GM23338 (cell line): ENCODE measurements around the gene EFHD2. TPM values are rescaled to one million over a fixed set of nuclear protein-coding genes. Genes with fewer than 3 reads are reported as not detected.

ENCODE experiments used
- ATAC-seq: fragments of 200-7000 bp; cut with Tn5 transposase; 3 replicates; pipeline ENCODE4 v1.9.1; 2020
- DNase-seq: peaks from one replicate; pipeline ENCODE4 v3.0.0-alpha.2; 2015; ENCODE audit warnings: low spot score
- H2AFZ ChIP-seq: fragments of 200-600 bp; sonication (generic); 2 replicates; pipeline ENCODE4 v1.8.0; 2016; ENCODE audit warnings: antibody characterized with exemption, mild to moderate bottlenecking, moderate library complexity
- H3F3A ChIP-seq: fragments of 200-600 bp; sonication (generic); replicated peaks from 2 replicates; pipeline ENCODE4 v1.8.0; 2017; ENCODE audit warnings: antibody characterized with exemption, mixed run types, low read depth
- H3K27ac ChIP-seq: fragments of 200-600 bp; sonication (generic); 2 replicates; pipeline ENCODE4 v1.6.1; 2016; ENCODE audit warnings: low read depth
- H3K27me3 ChIP-seq: fragments of 200-600 bp; sonication (generic); 2 replicates; pipeline ENCODE4 v1.8.0; 2016; ENCODE audit warnings: mild to moderate bottlenecking, mixed run types, moderate library complexity; ENCODE audit not compliant: insufficient read depth
- H3K36me3 ChIP-seq: fragments of 200-600 bp; sonication (generic); 2 replicates; pipeline ENCODE4 v1.8.0; 2016; ENCODE audit warnings: mild to moderate bottlenecking; ENCODE audit not compliant: insufficient read depth
- H3K4me1 ChIP-seq: fragments of 200-600 bp; sonication (generic); 2 replicates; pipeline ENCODE4 v1.8.0; 2016; ENCODE audit warnings: mild to moderate bottlenecking, moderate library complexity; ENCODE audit not compliant: insufficient read depth
- H3K4me2 ChIP-seq: fragments of 200-600 bp; sonication (generic); 2 replicates; pipeline ENCODE4 v1.7.1; 2017; ENCODE audit warnings: mixed run types
- H3K4me3 ChIP-seq: fragments of 200-600 bp; sonication (generic); 2 replicates; pipeline ENCODE4 v1.6.1; 2016; ENCODE audit warnings: mixed run types
- H3K79me2 ChIP-seq: fragments of 200-600 bp; sonication (generic); replicated peaks from 2 replicates; pipeline ENCODE4 v1.8.0; 2017; ENCODE audit warnings: mild to moderate bottlenecking; ENCODE audit not compliant: insufficient read depth
- H3K9me2 ChIP-seq: fragments of 200-600 bp; sonication (generic); 2 replicates; pipeline ENCODE4 v1.8.0; 2017; ENCODE audit not compliant: insufficient read depth
- H4K20me1 ChIP-seq: fragments of 200-600 bp; sonication (generic); replicated peaks from 2 replicates; pipeline ENCODE4 v1.8.0; 2017; ENCODE audit warnings: mild to moderate bottlenecking; ENCODE audit not compliant: insufficient read depth
- H3K27ac Mint-ChIP-seq: 2 replicates; pipeline ENCODE4 v1.8.0; 2020; ENCODE audit warnings: inconsistent platforms, mild to moderate bottlenecking, moderate library complexity, mixed read lengths
- H3K27me3 Mint-ChIP-seq: 3 replicates; pipeline ENCODE4 v1.8.0; 2022; ENCODE audit warnings: low read depth, mild to moderate bottlenecking, moderate library complexity, mixed read lengths, inconsistent platforms; ENCODE audit not compliant: insufficient read depth, poor library complexity
- H3K36me3 Mint-ChIP-seq: 3 replicates; pipeline ENCODE4 v1.8.0; 2021; ENCODE audit warnings: low read depth, mild to moderate bottlenecking, inconsistent platforms, moderate library complexity, mixed read lengths
- H3K4me1 Mint-ChIP-seq: 3 replicates; pipeline ENCODE4 v1.8.0; 2020; ENCODE audit warnings: mild to moderate bottlenecking, inconsistent platforms, mixed read lengths
- H3K4me3 Mint-ChIP-seq: 3 replicates; pipeline ENCODE4 v1.8.0; 2021; ENCODE audit warnings: moderate library complexity, mild to moderate bottlenecking, inconsistent platforms, mixed read lengths
- H3K9me3 Mint-ChIP-seq: 3 replicates; pipeline ENCODE4 v1.8.0; 2020; ENCODE audit warnings: moderate library complexity, mild to moderate bottlenecking, inconsistent platforms, mixed read lengths
- CREB1 ChIP-seq: fragments of 250-450 bp; sonication (Bioruptor Pico); IDR thresholded peaks from 2 replicates; pipeline ENCODE4 v1.5.0; 2020; ENCODE audit warnings: low read depth, mild to moderate bottlenecking, moderate library complexity
- CTCF ChIP-seq, 2 experiments: fragments of 200-600 bp in 1 of 2; sonication (generic) in 1 of 2; conservative IDR thresholded peaks; 2 replicates each; pipeline versions ENCODE4 v1.5.1 to v1.6.1; 2016 to 2017; ENCODE audit warnings: antibody characterized with exemption in 2 of 2, low read depth in 2 of 2, mild to moderate bottlenecking in 2 of 2, moderate library complexity in 1 of 2
- ETS1 ChIP-seq: IDR thresholded peaks from 2 replicates; pipeline ENCODE4 v1.6.1; 2016; ENCODE audit warnings: antibody characterized with exemption
- EZH2 ChIP-seq: fragments of 200-600 bp; sonication (generic); IDR thresholded peaks from one replicate; pipeline ENCODE4 v1.8.0; 2017; ENCODE audit warnings: antibody characterized with exemption, mild to moderate bottlenecking, low read depth; ENCODE audit not compliant: unreplicated experiment
- EZH2phosphoT487 ChIP-seq: fragments of 200-600 bp; sonication (generic); IDR thresholded peaks from one replicate; pipeline ENCODE4 v1.8.1; 2018; ENCODE audit warnings: antibody characterized with exemption; ENCODE audit not compliant: unreplicated experiment
- JUNB ChIP-seq: IDR thresholded peaks from one replicate; pipeline ENCODE4 v1.6.1; 2016; ENCODE audit warnings: antibody characterized with exemption; ENCODE audit not compliant: unreplicated experiment
- NANOG ChIP-seq: IDR thresholded peaks from 2 replicates; pipeline ENCODE4 v1.6.1; 2016; ENCODE audit warnings: antibody characterized with exemption, borderline replicate concordance
- POLR2AphosphoS5 ChIP-seq: IDR thresholded peaks from 2 replicates; pipeline ENCODE4 v1.6.1; 2016; ENCODE audit warnings: antibody characterized with exemption, low read depth
- REST ChIP-seq: IDR thresholded peaks from one replicate; pipeline ENCODE4 v1.6.1; 2018; ENCODE audit warnings: antibody characterized with exemption; ENCODE audit not compliant: unreplicated experiment
- STAT1 ChIP-seq: IDR thresholded peaks from one replicate; pipeline ENCODE4 v1.6.1; 2016; ENCODE audit warnings: antibody characterized with exemption; ENCODE audit not compliant: unreplicated experiment
- ZNF114 ChIP-seq: fragments of 250-450 bp; sonication (Bioruptor Pico); IDR thresholded peaks from 2 replicates; pipeline ENCODE4 v1.5.0; 2020; ENCODE audit warnings: mild to moderate bottlenecking, moderate library complexity
- ZNF331 ChIP-seq: fragments of 250-450 bp; sonication (Bioruptor Pico); IDR thresholded peaks from 2 replicates; pipeline ENCODE4 v1.5.0; 2020; ENCODE audit warnings: low read depth, mild to moderate bottlenecking, moderate library complexity
- ZNF462 ChIP-seq: fragments of 250-450 bp; sonication (Bioruptor Pico); IDR thresholded peaks from 2 replicates; pipeline ENCODE4 v1.5.0; 2020; ENCODE audit warnings: mild to moderate bottlenecking, moderate library complexity
- polyA plus RNA-seq: library from polyadenylated mRNA; unstranded; fragments of >200 nt; fragmentation: Nextera tagmentation; extraction: Ambion mirVana; gene quantifications from 2 replicates; pipeline ENCODE4 v1.2.1, GENCODE V29; 2016
- total RNA-seq: library from RNA; depleted of rRNA; stranded (reverse); fragments of >200 nt; shearing (Covaris generic); gene quantifications from 2 replicates; pipeline ENCODE4 v1.2.3, GENCODE V29; 2014

Gene EFHD2
- total and polyA plus RNA-seq, 2 experiments from 2014 or later = 22.8 to 23.7 TPM

- Histone ChIP-seq H3K27me3 (no peaks in the 10 kb centered on the region), H3K27ac (no peak overlapping the region), H3K4me1 (peaks cover 7% of the 10 kb centered on the region; the same call in 1 of the 2 replicates), H3K4me2 (no peak overlapping the region), H2AFZ (no peak overlapping the region), H3F3A (no peaks in the 10 kb centered on the region), H3K4me3 (no peak overlapping the region), H4K20me1 (no peaks in the 10 kb centered on the region), H3K36me3 (no peaks in the 10 kb centered on the region), H3K79me2 (no peaks in the 10 kb centered on the region), H3K9me2 (no peaks in the 10 kb centered on the region)
- Mint-ChIP-seq H3K27me3 (peaks cover 4% of the 10 kb centered on the region), H3K9me3 (no peaks in the 10 kb centered on the region), H3K36me3 (no peaks in the 10 kb centered on the region), H3K4me1 (peaks cover 5% of the 10 kb centered on the region; the same call in 2 of the 3 replicates), H3K27ac (no peak overlapping the region), H3K4me3 (no peak overlapping the region)
- TF ChIP-seq NANOG (no peak), ETS1 (no peak), CTCF (conservative IDR thresholded peaks at IDR 0.05; ENCODE audit: low read depth in 2 of 2) (no peak), EZH2phosphoT487 (no peak), STAT1 (no peak), POLR2AphosphoS5 (no peak), JUNB (no peak), EZH2 (no peak), ZNF462 (CRISPR knock-in tag) (no peak), CREB1 (CRISPR knock-in tag) (no peak), ZNF331 (CRISPR knock-in tag) (no peak), ZNF114 (CRISPR knock-in tag) (no peak), REST (no peak)
- no peak for ATAC-seq
- DNase-seq = no peak
Observed at GRCh38 chr1:15362737-15363128, 47.0 kb upstream of the EFHD2 start.
